Subcutaneous adipose tissue (tissue), 4 donors: ENCODE data around the gene EDN3. TPM values are rescaled to one million over a fixed set of nuclear protein-coding genes. Genes with fewer than 3 reads are reported as not detected.

ENCODE experiments used
- total RNA-seq, 4 donors: library from RNA; depleted of rRNA; stranded (reverse); fragments of >200 nt; gene quantifications; one replicate each; pipeline ENCODE4 v1.1.0, GENCODE V29; 2016
- TF ChIP-seq, protein P1 (sequence below): fragments of 450-650 bp; IDR thresholded peaks from one replicate; pipeline ENCODE4 v1.5.1; 2016; ENCODE audit warnings: low read depth, mild to moderate bottlenecking, control low read depth, antibody characterized with exemption, moderate library complexity

The EDN3 gene
- total RNA-seq, 4 donors from 2014 or later, result not detected

DNA sequence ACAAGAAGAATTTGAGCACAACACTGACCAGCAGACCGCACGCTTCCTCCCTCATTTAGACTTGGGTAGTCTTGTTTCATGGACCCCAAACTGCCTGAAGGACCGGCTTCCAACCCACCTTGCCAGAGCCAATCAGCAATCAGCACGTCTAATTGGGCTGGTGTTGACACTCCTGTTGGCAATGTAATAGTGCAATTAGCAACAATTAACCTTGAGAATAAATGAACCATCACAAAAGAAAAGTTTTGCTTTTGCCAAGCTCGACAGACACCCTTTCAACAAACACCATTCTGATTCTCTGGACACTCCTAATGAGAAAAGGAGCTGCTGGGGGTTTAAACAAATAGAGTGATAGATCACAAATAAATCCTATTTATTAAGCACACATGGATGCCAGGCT, 61.0 kb downstream of the EDN3 start:
- TF ChIP-seq, protein P1, sequence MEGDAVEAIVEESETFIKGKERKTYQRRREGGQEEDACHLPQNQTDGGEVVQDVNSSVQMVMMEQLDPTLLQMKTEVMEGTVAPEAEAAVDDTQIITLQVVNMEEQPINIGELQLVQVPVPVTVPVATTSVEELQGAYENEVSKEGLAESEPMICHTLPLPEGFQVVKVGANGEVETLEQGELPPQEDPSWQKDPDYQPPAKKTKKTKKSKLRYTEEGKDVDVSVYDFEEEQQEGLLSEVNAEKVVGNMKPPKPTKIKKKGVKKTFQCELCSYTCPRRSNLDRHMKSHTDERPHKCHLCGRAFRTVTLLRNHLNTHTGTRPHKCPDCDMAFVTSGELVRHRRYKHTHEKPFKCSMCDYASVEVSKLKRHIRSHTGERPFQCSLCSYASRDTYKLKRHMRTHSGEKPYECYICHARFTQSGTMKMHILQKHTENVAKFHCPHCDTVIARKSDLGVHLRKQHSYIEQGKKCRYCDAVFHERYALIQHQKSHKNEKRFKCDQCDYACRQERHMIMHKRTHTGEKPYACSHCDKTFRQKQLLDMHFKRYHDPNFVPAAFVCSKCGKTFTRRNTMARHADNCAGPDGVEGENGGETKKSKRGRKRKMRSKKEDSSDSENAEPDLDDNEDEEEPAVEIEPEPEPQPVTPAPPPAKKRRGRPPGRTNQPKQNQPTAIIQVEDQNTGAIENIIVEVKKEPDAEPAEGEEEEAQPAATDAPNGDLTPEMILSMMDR, result no peak

DNA sequence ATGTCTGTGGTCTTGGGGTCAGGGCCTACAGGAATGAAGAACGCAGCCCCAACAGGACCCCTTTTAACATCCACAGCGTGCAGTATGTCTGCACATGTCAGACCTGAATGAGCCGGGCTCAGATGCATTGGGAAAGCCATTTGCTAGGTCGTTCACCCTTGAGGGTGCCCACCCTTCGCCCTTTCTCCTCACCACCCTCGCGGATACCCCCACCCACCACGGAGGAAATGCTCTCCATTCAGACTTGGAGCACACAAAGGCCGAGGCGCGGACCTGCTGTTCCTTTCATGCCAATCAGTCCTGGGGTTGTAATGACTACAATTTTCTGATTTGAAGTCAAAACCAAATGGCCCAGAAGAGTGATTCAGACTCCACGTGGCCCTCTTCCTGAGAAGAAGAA, 62.7 kb downstream of the EDN3 start:
- TF ChIP-seq, protein P1, result no peak

DNA sequence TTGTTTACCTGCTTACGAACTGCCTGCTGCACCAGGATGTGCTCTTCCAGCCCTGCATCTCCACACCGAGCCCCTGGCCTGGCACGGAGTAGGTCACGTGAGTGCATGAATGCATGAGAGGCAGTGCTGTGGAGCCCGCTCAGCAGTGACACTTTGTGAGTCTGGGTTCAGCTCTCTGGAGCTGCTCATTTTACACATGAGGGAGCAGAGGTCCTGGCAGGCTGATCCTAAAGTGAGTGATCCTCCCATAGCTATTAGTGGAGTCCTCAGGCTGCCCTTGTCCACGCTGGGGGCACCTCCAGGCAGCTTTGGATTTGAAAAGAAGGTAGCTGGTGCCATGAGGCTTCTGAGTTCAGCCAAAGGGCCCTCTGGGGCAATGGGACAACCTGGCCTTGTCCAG, 64.2 kb downstream of the EDN3 start:
- TF ChIP-seq, protein P1, result no peak

- TF ChIP-seq, protein P1, result no peak
Observed at GRCh38 chr20:59365611-59366285, 65.3 kb downstream of the EDN3 start.

GRCh38 chr20:59371431-59371830, 71.0 kb downstream of the EDN3 start:
- TF ChIP-seq, protein P1, result no peak

GRCh38 chr20:59374261-59374660, 73.8 kb downstream of the EDN3 start:
- TF ChIP-seq, protein P1, result no peak

- TF ChIP-seq, protein P1, result no peak
Observed at GRCh38 chr20:59375541-59375940, 75.1 kb downstream of the EDN3 start.

Other genes with a start within 250 kb of the EDN3 start
- 1 to 10 TPM in 1 of 4 donors, under 1 TPM in 3; 0.19 to 1.0 (median 0.77) TPM for gene ZNF831, start 136.8 kb upstream of the EDN3 start, total RNA-seq